Panc1 (cell line): Measurements from ENCODE around the gene SEC24A. TPM values are rescaled to one million over a fixed set of nuclear protein-coding genes. Genes with fewer than 3 reads are reported as not detected.

ENCODE experiments used
- ATAC-seq: fragments of 200-7000 bp; cut with Tn5 transposase; 2 replicates; pipeline ENCODE4 v1.9.1; 2020; ENCODE audit warnings: mild to moderate bottlenecking, moderate library complexity
- BruUV-seq: library from RNA; stranded (reverse); fragments of 400-500 nt; replicated peaks from 2 replicates; lab custom pipeline; 2021; lab: Mats Ljungman, UMichigan
- CTCF ChIA-PET: fragments of 300-600 bp; sonication (Branson Sonifier 250); formaldehyde crosslinking; loops from one replicate; lab custom pipeline; 2022; ENCODE audit warnings: antibody characterized with exemption; lab: Charles Lee
- POLR2A ChIA-PET: fragments of 300-600 bp; sonication (Branson Sonifier 250); formaldehyde crosslinking; loops from one replicate; lab custom pipeline; 2022; ENCODE audit warnings: antibody characterized with exemption; lab: Charles Lee
- DNase-seq: peaks from one replicate; pipeline ENCODE4 v3.0.0-alpha.2; 2010; ENCODE audit warnings: low read depth, low spot score
- H3K27ac ChIP-seq: 2 replicates; pipeline ENCODE4 v1.5.1; 2011; ENCODE audit warnings: mild to moderate bottlenecking, low read length, inconsistent platforms
- H3K27me3 ChIP-seq: fragments of 200-500 bp; sonication (Bioruptor generic); 2 replicates; pipeline ENCODE4 v1.6.0; 2014; ENCODE audit warnings: low read length, inconsistent platforms; ENCODE audit not compliant: control insufficient read depth, insufficient read depth
- H3K36me3 ChIP-seq: fragments of 200-500 bp; sonication (Bioruptor generic); 2 replicates; pipeline ENCODE4 v1.5.1; 2014; ENCODE audit warnings: inconsistent platforms, mild to moderate bottlenecking, low read length, moderate library complexity; ENCODE audit not compliant: control insufficient read depth, insufficient read depth
- H3K4me1 ChIP-seq: 2 replicates; pipeline ENCODE4 v1.5.1; 2011; ENCODE audit warnings: inconsistent platforms, mild to moderate bottlenecking, low read length, moderate library complexity; ENCODE audit not compliant: control insufficient read depth, insufficient read depth
- H3K4me3 ChIP-seq, 2 experiments: 2 replicates each; pipeline ENCODE4 v1.5.1; 2011 to 2012; ENCODE audit warnings: low read depth in 2 of 2, low read length in 2 of 2, mild to moderate bottlenecking in 2 of 2, inconsistent platforms in 1 of 2, moderate library complexity in 1 of 2
- H3K9me3 ChIP-seq: fragments of 200-500 bp; sonication (Bioruptor generic); 2 replicates; pipeline ENCODE4 v1.5.1; 2014; ENCODE audit warnings: low read depth, mild to moderate bottlenecking, inconsistent platforms, low read length, moderate library complexity; ENCODE audit not compliant: control insufficient read depth, insufficient read depth
- POLR2AphosphoS5 ChIP-seq: IDR thresholded peaks from 2 replicates; pipeline ENCODE4 v1.6.1; 2012; ENCODE audit warnings: mild to moderate bottlenecking, low read depth, low read length, moderate library complexity
- SIN3A ChIP-seq: IDR thresholded peaks from 2 replicates; pipeline ENCODE4 v1.6.1; 2012; ENCODE audit warnings: low read depth, mild to moderate bottlenecking, low read length, moderate library complexity, borderline replicate concordance; ENCODE audit not compliant: insufficient read depth
- TCF7L2 ChIP-seq: IDR thresholded peaks from 2 replicates; pipeline ENCODE4 v1.6.1; 2011; ENCODE audit warnings: mild to moderate bottlenecking, low read depth, low read length, inconsistent platforms
- in situ Hi-C: cut with HindIII; loops from 2 replicates; pipeline ENCODE4 v1.10.0; 2016; ENCODE audit warnings: low sequenced_read_pairs, low pct_unique_long_range_greater_than_20kb
- intact Hi-C: fragments of 100-400 bp; cut with micrococcal nuclease; formaldehyde crosslinking; loops from one replicate; pipeline ENCODE4 v1.10.0; 2022; ENCODE audit not compliant: unreplicated experiment
- total RNA-seq: library from RNA; stranded (reverse); gene quantifications from one replicate; pipeline ENCODE4 v1.2.1, GENCODE V29; 2021; ENCODE audit not compliant: unreplicated experiment
- TF ChIP-seq, protein P1 (sequence below): fragments of 450-650 bp; IDR thresholded peaks from 2 replicates; pipeline ENCODE4 v1.5.1; 2017; ENCODE audit warnings: mild to moderate bottlenecking
- TF ChIP-seq, protein P2 (sequence below), 2 experiments: IDR thresholded peaks; 2 replicates each; pipeline ENCODE4 v1.6.1; 2011 to 2012; ENCODE audit warnings: low read depth in 2 of 2, control low read depth in 1 of 2, low read length in 1 of 2, mild to moderate bottlenecking in 1 of 2, moderate library complexity in 1 of 2; ENCODE audit not compliant: insufficient read depth in 1 of 2

Gene SEC24A
- total RNA-seq, 1 experiment from 2014 or later = 22.7 TPM

DNA sequence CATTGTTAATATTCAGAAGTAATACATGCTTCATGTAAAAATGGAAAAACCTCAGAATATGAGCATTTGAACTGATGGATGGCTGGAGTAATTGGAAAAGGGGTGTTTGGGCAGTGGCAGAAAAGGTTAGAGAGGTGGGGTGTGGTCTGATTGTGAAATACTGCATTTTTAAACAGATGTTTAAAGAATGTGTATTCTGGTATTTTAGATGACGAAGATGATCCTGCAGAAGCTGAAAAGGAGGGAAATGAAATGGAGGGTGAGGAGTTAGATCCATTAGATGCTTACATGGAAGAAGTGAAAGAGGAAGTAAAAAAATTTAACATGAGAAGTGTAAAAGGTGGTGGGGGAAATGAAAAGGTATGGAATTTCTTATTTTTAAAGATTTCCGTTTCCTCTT lies 128.8 kb downstream of the SEC24A start:
- no peak for TF ChIP-seq SIN3A
- no peak for TF ChIP-seq TCF7L2
- TF ChIP-seq, protein P1, sequence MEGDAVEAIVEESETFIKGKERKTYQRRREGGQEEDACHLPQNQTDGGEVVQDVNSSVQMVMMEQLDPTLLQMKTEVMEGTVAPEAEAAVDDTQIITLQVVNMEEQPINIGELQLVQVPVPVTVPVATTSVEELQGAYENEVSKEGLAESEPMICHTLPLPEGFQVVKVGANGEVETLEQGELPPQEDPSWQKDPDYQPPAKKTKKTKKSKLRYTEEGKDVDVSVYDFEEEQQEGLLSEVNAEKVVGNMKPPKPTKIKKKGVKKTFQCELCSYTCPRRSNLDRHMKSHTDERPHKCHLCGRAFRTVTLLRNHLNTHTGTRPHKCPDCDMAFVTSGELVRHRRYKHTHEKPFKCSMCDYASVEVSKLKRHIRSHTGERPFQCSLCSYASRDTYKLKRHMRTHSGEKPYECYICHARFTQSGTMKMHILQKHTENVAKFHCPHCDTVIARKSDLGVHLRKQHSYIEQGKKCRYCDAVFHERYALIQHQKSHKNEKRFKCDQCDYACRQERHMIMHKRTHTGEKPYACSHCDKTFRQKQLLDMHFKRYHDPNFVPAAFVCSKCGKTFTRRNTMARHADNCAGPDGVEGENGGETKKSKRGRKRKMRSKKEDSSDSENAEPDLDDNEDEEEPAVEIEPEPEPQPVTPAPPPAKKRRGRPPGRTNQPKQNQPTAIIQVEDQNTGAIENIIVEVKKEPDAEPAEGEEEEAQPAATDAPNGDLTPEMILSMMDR = no peak
- TF ChIP-seq POLR2AphosphoS5 = no peak
- TF ChIP-seq, protein P2, sequence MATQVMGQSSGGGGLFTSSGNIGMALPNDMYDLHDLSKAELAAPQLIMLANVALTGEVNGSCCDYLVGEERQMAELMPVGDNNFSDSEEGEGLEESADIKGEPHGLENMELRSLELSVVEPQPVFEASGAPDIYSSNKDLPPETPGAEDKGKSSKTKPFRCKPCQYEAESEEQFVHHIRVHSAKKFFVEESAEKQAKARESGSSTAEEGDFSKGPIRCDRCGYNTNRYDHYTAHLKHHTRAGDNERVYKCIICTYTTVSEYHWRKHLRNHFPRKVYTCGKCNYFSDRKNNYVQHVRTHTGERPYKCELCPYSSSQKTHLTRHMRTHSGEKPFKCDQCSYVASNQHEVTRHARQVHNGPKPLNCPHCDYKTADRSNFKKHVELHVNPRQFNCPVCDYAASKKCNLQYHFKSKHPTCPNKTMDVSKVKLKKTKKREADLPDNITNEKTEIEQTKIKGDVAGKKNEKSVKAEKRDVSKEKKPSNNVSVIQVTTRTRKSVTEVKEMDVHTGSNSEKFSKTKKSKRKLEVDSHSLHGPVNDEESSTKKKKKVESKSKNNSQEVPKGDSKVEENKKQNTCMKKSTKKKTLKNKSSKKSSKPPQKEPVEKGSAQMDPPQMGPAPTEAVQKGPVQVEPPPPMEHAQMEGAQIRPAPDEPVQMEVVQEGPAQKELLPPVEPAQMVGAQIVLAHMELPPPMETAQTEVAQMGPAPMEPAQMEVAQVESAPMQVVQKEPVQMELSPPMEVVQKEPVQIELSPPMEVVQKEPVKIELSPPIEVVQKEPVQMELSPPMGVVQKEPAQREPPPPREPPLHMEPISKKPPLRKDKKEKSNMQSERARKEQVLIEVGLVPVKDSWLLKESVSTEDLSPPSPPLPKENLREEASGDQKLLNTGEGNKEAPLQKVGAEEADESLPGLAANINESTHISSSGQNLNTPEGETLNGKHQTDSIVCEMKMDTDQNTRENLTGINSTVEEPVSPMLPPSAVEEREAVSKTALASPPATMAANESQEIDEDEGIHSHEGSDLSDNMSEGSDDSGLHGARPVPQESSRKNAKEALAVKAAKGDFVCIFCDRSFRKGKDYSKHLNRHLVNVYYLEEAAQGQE (IDR thresholded peaks at IDR 0.05; ENCODE audit: insufficient read depth in 1 of 2, low read depth in 2 of 2, low read length in 1 of 2) = no peak
- peaks cover 23% of the 10 kb centered on the region for H3K36me3 ChIP-seq
- BruUV-seq = no TSS peak
- no peaks in the 10 kb centered on the region for H3K27me3 ChIP-seq
- DNase-seq (no peak), ATAC-seq (no peak)
- no peaks in the 10 kb centered on the region for H3K4me1 ChIP-seq
- ChIA-PET POLR2A (interaction anchor here (0.7 kb wide), 1 partner anchor 57 kb away, joined by 5 read pairs; no protein-coding TSS in a partner anchor), CTCF (no interaction called here)
- H3K27ac ChIP-seq = no peak overlapping the region
- intact Hi-C loops (no loop called here), in situ Hi-C loops (no loop called here)
- no peaks in the 10 kb centered on the region for H3K9me3 ChIP-seq
- H3K4me3 ChIP-seq = no peak overlapping the region

Other genes with a start within 250 kb of the SEC24A start
- 43.6 TPM for gene CDKN2AIPNL, start 236.9 kb upstream of the SEC24A start, total RNA-seq
- 80.0 TPM for gene JADE2, start 123.1 kb upstream of the SEC24A start, total RNA-seq
- 68.8 TPM for gene SAR1B, start 16.0 kb upstream of the SEC24A start, total RNA-seq
- gene CAMLG, start 89.8 kb downstream of the SEC24A start, total RNA-seq = 28.3 TPM
- gene DDX46, start 110.0 kb downstream of the SEC24A start, total RNA-seq = 90.8 TPM
- 51.7 TPM for gene C5orf24, start 197.2 kb downstream of the SEC24A start, total RNA-seq
- 47.4 TPM for gene TXNDC15, start 225.6 kb downstream of the SEC24A start, total RNA-seq